GM19438 (cell line): Measurements from ENCODE around the gene PDE4B.

Experiments
- ATAC-seq: cut with Tn5 transposase; IDR thresholded peaks from one replicate; pipeline ENCODE4 v1.9.1; 2021; ENCODE audit warnings: low read depth; ENCODE audit not compliant: unreplicated experiment

Gene PDE4B

GRCh38 chr1:65880611-65881010 lies 87.9 kb downstream of the PDE4B start:
- no peak for ATAC-seq

- ATAC-seq: no peak
Measured at GRCh38 chr1:65881067-65881594, 88.4 kb downstream of the PDE4B start.

- ATAC-seq: no peak
Measured at GRCh38 chr1:65882076-65882475, 89.4 kb downstream of the PDE4B start.

- no peak for ATAC-seq
Measured at GRCh38 chr1:65889441-65889840, 96.7 kb downstream of the PDE4B start.

- no peak for ATAC-seq
Measured at GRCh38 chr1:65890201-65890843, 97.6 kb downstream of the PDE4B start.

GRCh38 chr1:65894738-65895605 lies 102.3 kb downstream of the PDE4B start:
- peak; percentile 89 for ATAC-seq

GRCh38 chr1:65896721-65897120 lies 104.0 kb downstream of the PDE4B start:
- no peak for ATAC-seq

GRCh38 chr1:65897485-65897884 lies 104.8 kb downstream of the PDE4B start:
- no peak for ATAC-seq

- ATAC-seq: no peak
Measured at GRCh38 chr1:65904681-65905083, 112.0 kb downstream of the PDE4B start.

GRCh38 chr1:65910432-65910831 lies 117.7 kb downstream of the PDE4B start:
- ATAC-seq: no peak

GRCh38 chr1:65911679-65912078 lies 119.0 kb downstream of the PDE4B start:
- no peak for ATAC-seq

GRCh38 chr1:65918564-65918963 lies 125.9 kb downstream of the PDE4B start:
- ATAC-seq: no peak

GRCh38 chr1:65921446-65921845 lies 128.8 kb downstream of the PDE4B start:
- no peak for ATAC-seq

- no peak for ATAC-seq
Measured at GRCh38 chr1:65924471-65924870, 131.8 kb downstream of the PDE4B start.

GRCh38 chr1:65938506-65938905 lies 145.8 kb downstream of the PDE4B start:
- ATAC-seq: no peak

GRCh38 chr1:65939191-65939590 lies 146.5 kb downstream of the PDE4B start:
- no peak for ATAC-seq

- no peak for ATAC-seq
Measured at GRCh38 chr1:65939636-65940035, 146.9 kb downstream of the PDE4B start.

- ATAC-seq: no peak
Measured at GRCh38 chr1:65940126-65940525, 147.4 kb downstream of the PDE4B start.

GRCh38 chr1:65942476-65942875 lies 149.8 kb downstream of the PDE4B start:
- no peak for ATAC-seq

- ATAC-seq: no peak
Measured at GRCh38 chr1:65946376-65946775, 153.7 kb downstream of the PDE4B start.

- ATAC-seq: no peak
Measured at GRCh38 chr1:65946960-65947359, 154.3 kb downstream of the PDE4B start.
